Stimulated activated CD8-positive, alpha-beta memory T cell treated with anti-CD3 and anti-CD28 coated beads, Interleukin-2, amount 100 ng/mL, for 1 hour (primary cell): ENCODE results near the gene PRKN.

Experiments
- DNase-seq, 2 donors: peaks; one replicate each; pipeline ENCODE4 v3.0.0-alpha.2; 2020; ENCODE audit warnings: low read depth in 2 of 2

The PRKN gene

GRCh38 chr6:162377735-162378134, 349.8 kb downstream of the PRKN start:
- no peak for DNase-seq

GRCh38 chr6:162373868-162374267, 353.7 kb downstream of the PRKN start:
- no peak for DNase-seq

- no peak for DNase-seq
Measured at GRCh38 chr6:162373192-162373591, 354.4 kb downstream of the PRKN start.

- no peak for DNase-seq
Measured at GRCh38 chr6:162372106-162372505, 355.5 kb downstream of the PRKN start.

GRCh38 chr6:162371121-162371520, 356.4 kb downstream of the PRKN start:
- no peak for DNase-seq

- no peak for DNase-seq
Measured at GRCh38 chr6:162369091-162369490, 358.5 kb downstream of the PRKN start.

- DNase-seq, result no peak
Measured at GRCh38 chr6:162364488-162364887, 363.1 kb downstream of the PRKN start.

GRCh38 chr6:162363757-162364156, 363.8 kb downstream of the PRKN start:
- DNase-seq, result no peak

GRCh38 chr6:162360901-162361567, 366.5 kb downstream of the PRKN start:
- no peak for DNase-seq

GRCh38 chr6:162358625-162359024, 368.9 kb downstream of the PRKN start:
- no peak for DNase-seq

GRCh38 chr6:162345051-162345511, 382.5 kb downstream of the PRKN start:
- DNase-seq, result no peak

GRCh38 chr6:162344646-162345010, 382.9 kb downstream of the PRKN start:
- no peak for DNase-seq

GRCh38 chr6:162343936-162344645, 383.5 kb downstream of the PRKN start:
- no peak for DNase-seq

GRCh38 chr6:162343198-162343935, 384.2 kb downstream of the PRKN start:
- DNase-seq, result no peak

GRCh38 chr6:162337412-162337811, 390.2 kb downstream of the PRKN start:
- no peak for DNase-seq

- no peak for DNase-seq
Measured at GRCh38 chr6:162336359-162336758, 391.2 kb downstream of the PRKN start.

GRCh38 chr6:162332365-162332764, 395.2 kb downstream of the PRKN start:
- DNase-seq, result no peak

- DNase-seq, result no peak
Measured at GRCh38 chr6:162331911-162332310, 395.7 kb downstream of the PRKN start.

- no peak for DNase-seq
Measured at GRCh38 chr6:162325826-162326225, 401.7 kb downstream of the PRKN start.

- no peak for DNase-seq
Measured at GRCh38 chr6:162325051-162325450, 402.5 kb downstream of the PRKN start.

- DNase-seq, result no peak
Measured at GRCh38 chr6:162315291-162315690, 412.3 kb downstream of the PRKN start.

- no peak for DNase-seq
Measured at GRCh38 chr6:162313922-162314660, 413.5 kb downstream of the PRKN start.
